Subcutaneous preadipocyte (primary cell): ENCODE data around the gene TRIM25. TPM values are rescaled to one million over a fixed set of nuclear protein-coding genes. Genes with fewer than 3 reads are reported as not detected.

Experiments used
- small RNA-seq: library from RNA; depleted of rRNA; stranded (forward); fragments of <200 nt; gene quantifications from one replicate; pipeline ENCODE3, GENCODE V24; 2012
- total RNA-seq: library from RNA; depleted of rRNA; stranded (reverse); fragments of >200 nt; gene quantifications from 2 replicates; pipeline ENCODE4 v1.2.3, GENCODE V29; 2012

The TRIM25 gene
- 53.4 and 60.3 TPM in 2 replicates for total RNA-seq

GRCh38 chr17:56913867-56914580, at the start of gene TRIM25:
TSS of gene TRIM25 (minus strand) at chr17:56914049. CDS start at chr17:56913988, 61 bp downstream.

GRCh38 chr17:56960596-56961538, 47.0 kb upstream of the TRIM25 start, which contains the start of gene COIL:
TSS of gene COIL (minus strand) at chr17:56961050. CDS start at chr17:56961019, 31 bp downstream.

Small RNA genes within 50 kb of the gene (small RNA-seq; reads per million reads assigned to genes)
- gene AC015912.2, result not detected
- gene RNU6-1158P, result not detected

Other genes starting within 250 kb of the TRIM25 start
- 0.73 and 0.98 TPM in 2 replicates for gene C17orf67, start 80.1 kb downstream of the TRIM25 start, total RNA-seq
- gene DGKE, start 79.9 kb downstream of the TRIM25 start, total RNA-seq, result 4.0 and 6.5 TPM in 2 replicates
- gene COIL, start 47.0 kb upstream of the TRIM25 start, total RNA-seq, result 10.7 and 15.6 TPM in 2 replicates
- 20.1 and 26.1 TPM in 2 replicates for gene SCPEP1, start 64.1 kb upstream of the TRIM25 start, total RNA-seq
- 27.6 and 34.6 TPM in 2 replicates for gene AKAP1, start 171.2 kb upstream of the TRIM25 start, total RNA-seq